Thyroid gland (tissue), 4 donors: ENCODE data around the gene TMEM59L. TPM values are rescaled to one million over a fixed set of nuclear protein-coding genes. Genes with fewer than 3 reads are reported as not detected.

Experiments used
- DNase-seq, 2 donors: peaks; one replicate each; pipeline ENCODE4 v3.0.0-alpha.2; 2019
- H3K27ac ChIP-seq, 3 donors: fragments of 200-600 bp; sonication (generic); 1 replicate in 2 of 3; 2 replicates in 1 of 3; pipeline ENCODE4 v1.5.1; 2016 to 2019; ENCODE audit warnings: mild to moderate bottlenecking in 1 of 3, moderate library complexity in 1 of 3
- H3K27me3 ChIP-seq: fragments of 200-600 bp; sonication (generic); one replicate; pipeline ENCODE4 v1.5.1; 2019
- H3K36me3 ChIP-seq, 2 donors: fragments of 200-600 bp; sonication (generic); one replicate each; pipeline ENCODE4 v1.5.1; 2016 to 2019
- H3K4me1 ChIP-seq, 2 donors: fragments of 200-600 bp; sonication (generic); one replicate each; pipeline ENCODE4 v1.5.1; 2017 to 2019
- H3K4me3 ChIP-seq, 3 donors: fragments of 200-600 bp; sonication (generic); replicated peaks in 1 of 3; 1 replicate in 2 of 3; 2 replicates in 1 of 3; pipeline ENCODE4 v1.5.1; 2016; ENCODE audit warnings: mild to moderate bottlenecking in 1 of 3
- H3K9me3 ChIP-seq: fragments of 200-600 bp; sonication (generic); one replicate; pipeline ENCODE4 v1.5.1; 2017
- CTCF ChIP-seq, 6 experiments: fragments of 200-600 bp in 3 of 6; fragments of 450-650 bp in 3 of 6; sonication (generic) in 3 of 6; IDR thresholded peaks; one replicate each; pipeline ENCODE4 v1.5.1; 2016 to 2019; ENCODE audit warnings: antibody characterized with exemption in 6 of 6, mild to moderate bottlenecking in 2 of 6, inconsistent platforms in 1 of 6, moderate library complexity in 1 of 6
- POLR2A ChIP-seq, 2 donors: fragments of 450-650 bp; IDR thresholded peaks; one replicate each; pipeline ENCODE4 v1.6.1; 2017; ENCODE audit warnings: antibody characterized with exemption in 2 of 2, mild to moderate bottlenecking in 2 of 2, moderate library complexity in 1 of 2
- WGBS, 2 donors: methylation state at CpG; one replicate each; pipeline ENCODE4 v1.1.5; 2017; 5-methylcytosine and 5-hydroxymethylcytosine counted together
- intact Hi-C: fragments of 100-400 bp; cut with DNase I; formaldehyde crosslinking; loops from one replicate; pipeline ENCODE4 v1.15.1; 2023
- total RNA-seq, 4 donors: library from RNA; depleted of rRNA; stranded (reverse); fragments of >200 nt; gene quantifications; one replicate each; pipeline ENCODE4 v1.2.3, GENCODE V29; 2016

Gene TMEM59L
- total RNA-seq, 4 donors from 2014 or later = 1.3 to 3.1 (median 2.3) TPM

- Histone ChIP-seq H3K36me3 (peaks cover 8 to 10% of the 10 kb centered on the region in 2 donors), H3K27me3 (no peaks in the 10 kb centered on the region), H3K4me1 (peaks cover 4 to 46% of the 10 kb centered on the region in 2 donors), H3K4me3 (no peak overlapping the region), H3K9me3 (no peaks in the 10 kb centered on the region), H3K27ac (peak overlapping the region in 1 of 3 donors; percentile 13)
- 83 to 87% methylated on average over 6 to 11 of the region's 15 CpGs for WGBS, 2 donors
- TF ChIP-seq CTCF (IDR thresholded peaks at IDR 0.05) (no peak), POLR2A (IDR thresholded peaks at IDR 0.05) (no peak)
- intact Hi-C loops = no loop called here
- no peak for DNase-seq
These were observed 50.5 kb downstream of the TMEM59L start for GRCh38 chr19:18662972-18663732.

- no peaks in the 10 kb centered on the region for H3K27me3 ChIP-seq
- no peak for TF ChIP-seq CTCF (IDR thresholded peaks at IDR 0.05)
- TF ChIP-seq POLR2A (IDR thresholded peaks at IDR 0.05) = no peak
- H3K27ac ChIP-seq = no peak overlapping the region
- H3K9me3 ChIP-seq = no peaks in the 10 kb centered on the region
- intact Hi-C loops = no loop called here
- WGBS, 2 donors = 71 to 76% methylated on average over 12 to 14 of the region's 14 CpGs
- peaks cover 4 to 37% of the 10 kb centered on the region in 2 donors for H3K4me1 ChIP-seq
- no peak overlapping the region for H3K4me3 ChIP-seq
- DNase-seq = no peak
- peaks cover 17 to 19% of the 10 kb centered on the region in 2 donors for H3K36me3 ChIP-seq
These were observed 51.4 kb downstream of the TMEM59L start for GRCh38 chr19:18663940-18664530.

GRCh38 chr19:18665771-18666202, 53.1 kb downstream of the TMEM59L start:
- H3K4me3 ChIP-seq = no peak overlapping the region
- H3K36me3 ChIP-seq = peaks cover 22 to 29% of the 10 kb centered on the region in 2 donors
- H3K9me3 ChIP-seq = no peaks in the 10 kb centered on the region
- H3K4me1 ChIP-seq = peaks cover 4 to 19% of the 10 kb centered on the region in 2 donors
- DNase-seq = no peak
- no peaks in the 10 kb centered on the region for H3K27me3 ChIP-seq
- TF ChIP-seq POLR2A (IDR thresholded peaks at IDR 0.05) = no peak
- WGBS, 2 donors = 82 to 90% methylated on average over 7 to 21 of the region's 22 CpGs
- H3K27ac ChIP-seq = peak overlapping the region in 1 of 3 donors; percentile 7
- intact Hi-C loops = no loop called here

GRCh38 chr19:18666317-18666716, 53.6 kb downstream of the TMEM59L start:
- TF ChIP-seq POLR2A (IDR thresholded peaks at IDR 0.05) = no peak
- TF ChIP-seq CTCF (IDR thresholded peaks at IDR 0.05) = no peak
- Histone ChIP-seq H3K27me3 (no peaks in the 10 kb centered on the region), H3K4me3 (no peak overlapping the region), H3K36me3 (peaks cover 22 to 29% of the 10 kb centered on the region in 2 donors), H3K27ac (peak overlapping the region in 2 of 3 donors; percentile 7 to 36), H3K4me1 (peaks cover 4 to 14% of the 10 kb centered on the region in 2 donors), H3K9me3 (no peaks in the 10 kb centered on the region)
- peak in 1 of 2 donors; percentile 42 for DNase-seq
- intact Hi-C loops = no loop called here
- 52 to 53% methylated on average over 6 to 12 of the region's 12 CpGs for WGBS, 2 donors

GRCh38 chr19:18666784-18667183, 54.1 kb downstream of the TMEM59L start:
- Histone ChIP-seq H3K4me3 (no peak overlapping the region), H3K36me3 (peaks cover 22 to 29% of the 10 kb centered on the region in 2 donors), H3K4me1 (peaks cover 4 to 10% of the 10 kb centered on the region in 2 donors), H3K27me3 (no peaks in the 10 kb centered on the region), H3K27ac (peak overlapping the region in 2 of 3 donors; percentile 7 to 36), H3K9me3 (no peaks in the 10 kb centered on the region)
- WGBS, 2 donors = 62 to 74% methylated on average over 5 of the region's 5 CpGs
- TF ChIP-seq CTCF (IDR thresholded peaks at IDR 0.05) = no peak
- no peak for TF ChIP-seq POLR2A (IDR thresholded peaks at IDR 0.05)
- no peak for DNase-seq
- intact Hi-C loops = no loop called here
